HepG2 (cell line): Measurements from ENCODE around the gene BPHL. TPM values are rescaled to one million over a fixed set of nuclear protein-coding genes. Genes with fewer than 3 reads are reported as not detected.
A peak's percentile ranks its signal among the peaks of the same experiment; 100 is the strongest.

Experiments
- ATAC-seq: fragments of 200-7000 bp; cut with Tn5 transposase; 3 replicates; pipeline ENCODE4 v1.9.1; 2020; ENCODE audit warnings: mild to moderate bottlenecking, moderate library complexity
- BruUV-seq: library from RNA; stranded (reverse); fragments of 400-500 nt; replicated peaks from 2 replicates; lab custom pipeline; 2021; lab: Mats Ljungman, UMichigan
- CTCF ChIA-PET: fragments of 300-600 bp; formaldehyde crosslinking; extraction: SDS; loops from one replicate; lab custom pipeline; 2021; ENCODE audit warnings: low total read pairs, inconsistent platforms, low intra/inter-chr PET ratio; lab: Yijun Ruan, JAX
- POLR2A ChIA-PET: fragments of 350-600 bp; sonication (Branson Sonifier 250); formaldehyde crosslinking; loops from one replicate; lab custom pipeline; 2020; ENCODE audit warnings: antibody characterized with exemption, inconsistent platforms; lab: Yijun Ruan, JAX
- DNase-seq: peaks from one replicate; pipeline ENCODE4 v3.0.0-alpha.2; 2015; ENCODE audit warnings: low spot score
- FAIRE-seq: peaks from 3 replicates; lab custom pipeline; 2011; peaks lifted over from hg19 to GRCh38; lab: Jason Lieb, UNC
- H2AFZ ChIP-seq: one replicate; pipeline ENCODE4 v1.6.1; 2011; ENCODE audit warnings: low read length, inconsistent platforms
- H3K27ac ChIP-seq: fragments of 300-600 bp; 3 replicates; pipeline ENCODE4 v1.8.0; 2011; ENCODE audit warnings: mixed run types, mild to moderate bottlenecking, mixed read lengths, low read length, inconsistent platforms; ENCODE audit not compliant: insufficient read depth; ENCODE audit errors: extremely low read length
- H3K27me3 ChIP-seq, 2 experiments: fragments of 200-600 bp in 1 of 2; 2 replicates in 1 of 2; 3 replicates in 1 of 2; pipeline versions ENCODE4 v1.6.0 to v1.8.0; 2011; ENCODE audit warnings: low read length in 2 of 2, mild to moderate bottlenecking in 2 of 2, moderate library complexity in 2 of 2, inconsistent platforms in 1 of 2; ENCODE audit not compliant: insufficient read depth in 2 of 2, control insufficient read depth in 1 of 2
- H3K36me3 ChIP-seq, 2 experiments: fragments of 200-600 bp in 1 of 2; replicated peaks in 1 of 2; 2 replicates in 1 of 2; 3 replicates in 1 of 2; pipeline versions ENCODE4 v1.5.1 to v1.8.0; 2011; ENCODE audit warnings: low read length in 2 of 2, inconsistent platforms in 1 of 2; ENCODE audit not compliant: insufficient read depth in 2 of 2, control insufficient read depth in 1 of 2
- H3K4me1 ChIP-seq: 2 replicates; pipeline ENCODE4 v1.5.1; 2012; ENCODE audit warnings: low read length, inconsistent platforms; ENCODE audit not compliant: insufficient read depth
- H3K4me2 ChIP-seq: 2 replicates; pipeline ENCODE4 v1.6.0; 2011; ENCODE audit warnings: low read depth, low read length, inconsistent platforms
- H3K4me3 ChIP-seq, 3 experiments: fragments of 200-600 bp in 1 of 3; sonication (generic), shearing (Covaris generic) in 1 of 3; replicated peaks in 1 of 3; 2 replicates each; pipeline ENCODE4 v1.5.1; 2011 to 2016; ENCODE audit warnings: low read length in 3 of 3, inconsistent platforms in 2 of 3, low read depth in 2 of 3, mild to moderate bottlenecking in 2 of 3, control low read depth in 1 of 3, mixed read lengths in 1 of 3; ENCODE audit not compliant: insufficient read depth in 1 of 3
- H3K79me2 ChIP-seq: one replicate; pipeline ENCODE4 v1.6.1; 2011; ENCODE audit warnings: low read length, inconsistent platforms; ENCODE audit not compliant: insufficient read depth
- H3K9ac ChIP-seq: 2 replicates; pipeline ENCODE4 v1.6.0; 2011; ENCODE audit warnings: mild to moderate bottlenecking, low read depth, low read length, inconsistent platforms; ENCODE audit not compliant: insufficient read depth
- H3K9me3 ChIP-seq: 2 replicates; pipeline ENCODE4 v1.5.1; 2012; ENCODE audit warnings: mild to moderate bottlenecking, low read length
- H4K20me1 ChIP-seq: 2 replicates; pipeline ENCODE4 v1.6.0; 2011; ENCODE audit warnings: inconsistent platforms, mild to moderate bottlenecking, low read length, moderate library complexity; ENCODE audit not compliant: insufficient read depth
- HOXA5 ChIP-seq: sonication (generic); formaldehyde crosslinking; IDR thresholded peaks from 2 replicates; pipeline ENCODE4 v1.4.0; 2020; ENCODE audit warnings: missing genetic modification reagents
- IRF1 ChIP-seq: sonication (generic); formaldehyde crosslinking; IDR thresholded peaks from 2 replicates; pipeline ENCODE4 v1.4.0; 2020; ENCODE audit warnings: low read depth, mild to moderate bottlenecking, missing genetic modification reagents
- MAF1 ChIP-seq: sonication (generic); formaldehyde crosslinking; IDR thresholded peaks from 2 replicates; pipeline ENCODE4 v1.5.0; 2020; ENCODE audit warnings: missing genetic modification reagents, borderline replicate concordance
- MAFF ChIP-seq: IDR thresholded peaks from 2 replicates; pipeline ENCODE4 v1.6.1; 2011; ENCODE audit warnings: low read depth, low read length, improper control_type of control experiment
- MAFK ChIP-seq, 2 experiments: IDR thresholded peaks in 1 of 2; conservative IDR thresholded peaks in 1 of 2; 2 replicates each; pipeline ENCODE4 v1.6.1; 2011; ENCODE audit warnings: improper control_type of control experiment in 2 of 2, low read length in 2 of 2
- MAX ChIP-seq: IDR thresholded peaks from 2 replicates; pipeline ENCODE4 v1.6.1; 2012; ENCODE audit warnings: inconsistent platforms
- TFE3 ChIP-seq: IDR thresholded peaks from 2 replicates; pipeline ENCODE4 v1.6.1; 2016
- ZKSCAN1 ChIP-seq: fragments of 150-350 bp; IDR thresholded peaks from 2 replicates; pipeline ENCODE4 v1.6.1; 2014; ENCODE audit warnings: low read length
- ZMAT5 ChIP-seq: sonication (generic); formaldehyde crosslinking; IDR thresholded peaks from 2 replicates; pipeline ENCODE4 v1.5.0; 2020; ENCODE audit warnings: mild to moderate bottlenecking, low read depth, missing genetic modification reagents, borderline replicate concordance
- ZNF18 ChIP-seq: sonication (generic); formaldehyde crosslinking; IDR thresholded peaks from 2 replicates; pipeline ENCODE4 v1.8.0; 2022; ENCODE audit warnings: mild to moderate bottlenecking, missing genetic modification reagents; ENCODE audit not compliant: insufficient replicate concordance
- WGBS: methylation state at CpG from one replicate; pipeline ENCODE4 v1.1.6; 2017; ENCODE audit warnings: low lambda C conversion rate; 5-methylcytosine and 5-hydroxymethylcytosine counted together
- in situ Hi-C: cut with HindIII; loops from 2 replicates; pipeline ENCODE4 v1.10.0; 2017; ENCODE audit warnings: low pct_unique_long_range_greater_than_20kb; ENCODE audit not compliant: extremely low pct_ligation_motif_present
- intact Hi-C: fragments of 100-400 bp; cut with micrococcal nuclease; formaldehyde crosslinking; loops from one replicate; pipeline ENCODE4 v1.10.0; 2022; ENCODE audit not compliant: unreplicated experiment
- polyA plus RNA-seq, 8 experiments: library from polyadenylated mRNA; depleted of rRNA in 3 of 8; stranded (reverse) in 7 of 8; unstranded in 1 of 8; fragments of >200 nt; fragmentation: Illumina TruSeq in 4 of 8; extraction: Trizol in 4 of 8; gene quantifications; 2 replicates each; pipeline versions ENCODE4 v1.2.1 to v1.2.3, GENCODE V29; 2011 to 2016; ENCODE audit warnings: low read depth in 4 of 8, missing spikeins in 1 of 8, mixed read lengths in 1 of 8; ENCODE audit not compliant: insufficient read depth in 1 of 8
- total RNA-seq, 5 experiments: library from RNA; depleted of rRNA; stranded (reverse); fragments of >200 nt; fragmentation: Illumina TruSeq; extraction: Trizol; gene quantifications; 2 replicates each; pipeline ENCODE4 v1.2.3, GENCODE V29; 2016; ENCODE audit warnings: low read depth in 1 of 5

Gene BPHL
- total and polyA plus RNA-seq, 2 of the 13 experiments (the other 11 are each of a cell fraction or from before 2014, with no cell fraction given), result 37.8 to 39.5 TPM

GRCh38 chr6:3125815-3126214 is 7.3 kb downstream of the BPHL start:
- in situ Hi-C loops, result no loop called here
- POLR2A ChIA-PET, result no interaction called here
- H3K4me1 ChIP-seq, result peaks cover 17% of the 10 kb centered on the region

More at GRCh38 chr6:3125815-3126214, 7.3 kb downstream of the BPHL start:
- no TSS peak for BruUV-seq
- Histone ChIP-seq H3K9me3 (no peaks in the 10 kb centered on the region), H3K4me2 (no peak overlapping the region), H3K79me2 (no peaks in the 10 kb centered on the region), H3K9ac (no peak overlapping the region; the same call in 1 of the 2 replicates)
- FAIRE-seq, result no peak
- TF ChIP-seq ZNF18 (CRISPR knock-in tag), result peak; percentile 86
- no peak for TF ChIP-seq MAF1 (CRISPR knock-in tag)
- no peak for TF ChIP-seq HOXA5 (CRISPR knock-in tag)
- TF ChIP-seq IRF1 (CRISPR knock-in tag), result no peak
- TF ChIP-seq MAFK (conservative IDR thresholded peaks at IDR 0.05 in 1 of 2, IDR thresholded peaks at IDR 0.05 in 1 of 2; ENCODE audit: low read length in 2 of 2), result peak in 1 of 2 experiments; percentile 20; a peak in 1 of 4 replicates
- no peak for TF ChIP-seq ZMAT5 (CRISPR knock-in tag)
- TF ChIP-seq TFE3 (CRISPR knock-in tag), result no peak
- TF ChIP-seq ZKSCAN1, result peak; percentile 79
- 0 out of 2 replicates have a peak, but pooled peaks have one; percentile 5 for TF ChIP-seq MAFF
- TF ChIP-seq MAX, result peak; percentile 28; the same call in 1 of the 2 replicates
- TF ChIP-seq, all 625 proteins: peak for 5
- no peaks in the 10 kb centered on the region for H3K27me3 ChIP-seq
- intact Hi-C loops, result loop anchor here (1.0 to 5.0 kb wide), 4 partner anchors 36 to 133 kb away; partner anchors contain the start of gene PSMG4
- peak; percentile 51 for ATAC-seq
- no peak for DNase-seq
- no peaks in the 10 kb centered on the region for H4K20me1 ChIP-seq
- H3K4me3 ChIP-seq, result no peak overlapping the region
- H2AFZ ChIP-seq, result no peak overlapping the region
- WGBS, result 26% methylated on average over 2 of the region's 2 CpGs
- H3K27ac ChIP-seq, result no peak overlapping the region
- H3K36me3 ChIP-seq, result peaks cover 4 to 27% of the 10 kb centered on the region in 2 experiments; a peak in 4 of 5 replicates
- CTCF ChIA-PET, result interaction anchor here (0.7 to 2.6 kb wide), 6 partner anchors 32 to 132 kb away, joined by 3 to 20 read pairs (median 9); partner anchors contain the start of genes PSMG4 and TUBB2A
